ENCODE results near the gene HOXA4.

DNA sequence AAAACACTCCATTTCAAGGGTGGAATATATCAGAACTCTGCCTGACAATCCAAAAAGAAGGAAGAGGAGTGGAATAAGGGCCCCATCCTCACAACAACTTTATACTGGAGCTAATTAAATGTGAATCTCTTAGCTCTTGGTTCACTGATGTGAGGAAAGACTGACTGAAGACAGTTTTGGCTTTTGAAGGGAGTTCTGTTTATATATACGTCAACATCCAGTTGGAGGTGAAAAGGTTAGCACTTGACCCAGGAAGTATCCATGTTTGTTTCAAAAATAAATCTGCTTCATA, 37.8 kb downstream of the HOXA4 start:
- TF ChIP-seq POLR2A (IDR thresholded peaks at IDR 0.05) (no peak), CTCF (IDR thresholded peaks at IDR 0.05) (no peak), POLR2AphosphoS5 (IDR thresholded peaks at IDR 0.05; ENCODE audit: insufficient read depth in 1 of 2, low read depth in 1 of 2) (no peak)
